Measurements from ENCODE around the gene NEUROD6. TPM values are rescaled to one million over a fixed set of nuclear protein-coding genes. Genes with fewer than 3 reads are reported as not detected.

The NEUROD6 gene
- total RNA-seq, 1 experiment from 2014 or later, result not detected

DNA sequence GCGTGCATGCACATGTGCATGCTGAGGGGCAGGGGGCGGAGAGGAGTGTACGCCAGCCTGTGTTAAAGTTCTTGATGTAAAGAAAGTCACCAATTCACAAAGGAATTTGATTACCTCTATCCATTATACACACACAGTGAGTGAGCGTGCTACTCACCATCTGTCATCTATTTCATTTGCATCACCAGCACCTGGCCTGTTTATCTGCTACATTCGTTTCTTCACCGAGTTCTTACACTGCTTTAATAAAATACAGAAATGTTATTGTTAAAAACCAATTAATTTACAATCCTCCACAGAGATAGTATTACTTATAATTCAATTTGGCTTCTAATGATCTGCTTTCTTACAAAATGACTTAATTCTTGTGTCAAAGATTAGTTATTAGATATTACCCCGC, 32.6 kb downstream of the NEUROD6 start:
- no TSS peak for BruUV-seq (replicated peaks)
- no peak overlapping the region for H3K4me3 ChIP-seq (ENCODE audit: low read depth in 2 of 2, low read length in 2 of 2)
- DNase-seq (ENCODE audit: low read depth, low spot score) (no peak), ATAC-seq (no peak)
- intact Hi-C loops (cut with micrococcal nuclease; ENCODE audit: unreplicated experiment), result no loop called here
- in situ Hi-C loops (cut with HindIII; ENCODE audit: low pct_unique_long_range_greater_than_20kb, low sequenced_read_pairs), result no loop called here
- CTCF ChIA-PET, result interaction anchor here (0.5 kb wide), 1 partner anchor 123 kb away, joined by 3 read pairs; no protein-coding TSS in a partner anchor
- H3K9me3 ChIP-seq (ENCODE audit: control insufficient read depth, insufficient read depth, low read depth, low read length), result no peaks in the 10 kb centered on the region
- POLR2A ChIA-PET, result no interaction called here
- TF ChIP-seq, protein P1, sequence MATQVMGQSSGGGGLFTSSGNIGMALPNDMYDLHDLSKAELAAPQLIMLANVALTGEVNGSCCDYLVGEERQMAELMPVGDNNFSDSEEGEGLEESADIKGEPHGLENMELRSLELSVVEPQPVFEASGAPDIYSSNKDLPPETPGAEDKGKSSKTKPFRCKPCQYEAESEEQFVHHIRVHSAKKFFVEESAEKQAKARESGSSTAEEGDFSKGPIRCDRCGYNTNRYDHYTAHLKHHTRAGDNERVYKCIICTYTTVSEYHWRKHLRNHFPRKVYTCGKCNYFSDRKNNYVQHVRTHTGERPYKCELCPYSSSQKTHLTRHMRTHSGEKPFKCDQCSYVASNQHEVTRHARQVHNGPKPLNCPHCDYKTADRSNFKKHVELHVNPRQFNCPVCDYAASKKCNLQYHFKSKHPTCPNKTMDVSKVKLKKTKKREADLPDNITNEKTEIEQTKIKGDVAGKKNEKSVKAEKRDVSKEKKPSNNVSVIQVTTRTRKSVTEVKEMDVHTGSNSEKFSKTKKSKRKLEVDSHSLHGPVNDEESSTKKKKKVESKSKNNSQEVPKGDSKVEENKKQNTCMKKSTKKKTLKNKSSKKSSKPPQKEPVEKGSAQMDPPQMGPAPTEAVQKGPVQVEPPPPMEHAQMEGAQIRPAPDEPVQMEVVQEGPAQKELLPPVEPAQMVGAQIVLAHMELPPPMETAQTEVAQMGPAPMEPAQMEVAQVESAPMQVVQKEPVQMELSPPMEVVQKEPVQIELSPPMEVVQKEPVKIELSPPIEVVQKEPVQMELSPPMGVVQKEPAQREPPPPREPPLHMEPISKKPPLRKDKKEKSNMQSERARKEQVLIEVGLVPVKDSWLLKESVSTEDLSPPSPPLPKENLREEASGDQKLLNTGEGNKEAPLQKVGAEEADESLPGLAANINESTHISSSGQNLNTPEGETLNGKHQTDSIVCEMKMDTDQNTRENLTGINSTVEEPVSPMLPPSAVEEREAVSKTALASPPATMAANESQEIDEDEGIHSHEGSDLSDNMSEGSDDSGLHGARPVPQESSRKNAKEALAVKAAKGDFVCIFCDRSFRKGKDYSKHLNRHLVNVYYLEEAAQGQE (IDR thresholded peaks at IDR 0.05; ENCODE audit: insufficient read depth in 1 of 2, low read depth in 2 of 2, low read length in 1 of 2), result no peak
- TF ChIP-seq, protein P2, sequence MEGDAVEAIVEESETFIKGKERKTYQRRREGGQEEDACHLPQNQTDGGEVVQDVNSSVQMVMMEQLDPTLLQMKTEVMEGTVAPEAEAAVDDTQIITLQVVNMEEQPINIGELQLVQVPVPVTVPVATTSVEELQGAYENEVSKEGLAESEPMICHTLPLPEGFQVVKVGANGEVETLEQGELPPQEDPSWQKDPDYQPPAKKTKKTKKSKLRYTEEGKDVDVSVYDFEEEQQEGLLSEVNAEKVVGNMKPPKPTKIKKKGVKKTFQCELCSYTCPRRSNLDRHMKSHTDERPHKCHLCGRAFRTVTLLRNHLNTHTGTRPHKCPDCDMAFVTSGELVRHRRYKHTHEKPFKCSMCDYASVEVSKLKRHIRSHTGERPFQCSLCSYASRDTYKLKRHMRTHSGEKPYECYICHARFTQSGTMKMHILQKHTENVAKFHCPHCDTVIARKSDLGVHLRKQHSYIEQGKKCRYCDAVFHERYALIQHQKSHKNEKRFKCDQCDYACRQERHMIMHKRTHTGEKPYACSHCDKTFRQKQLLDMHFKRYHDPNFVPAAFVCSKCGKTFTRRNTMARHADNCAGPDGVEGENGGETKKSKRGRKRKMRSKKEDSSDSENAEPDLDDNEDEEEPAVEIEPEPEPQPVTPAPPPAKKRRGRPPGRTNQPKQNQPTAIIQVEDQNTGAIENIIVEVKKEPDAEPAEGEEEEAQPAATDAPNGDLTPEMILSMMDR (IDR thresholded peaks at IDR 0.05), result no peak
- TF ChIP-seq POLR2AphosphoS5 (IDR thresholded peaks at IDR 0.05; ENCODE audit: low read depth, low read length), result no peak
- no peak for TF ChIP-seq SIN3A (IDR thresholded peaks at IDR 0.05; ENCODE audit: borderline replicate concordance, insufficient read depth, low read depth, low read length)
- no peak for TF ChIP-seq TCF7L2 (IDR thresholded peaks at IDR 0.05; ENCODE audit: low read depth, low read length)
- H3K36me3 ChIP-seq (ENCODE audit: control insufficient read depth, insufficient read depth, low read length), result no peaks in the 10 kb centered on the region
- peaks cover 7% of the 10 kb centered on the region for H3K27me3 ChIP-seq (ENCODE audit: control insufficient read depth, insufficient read depth, low read length)
- no peaks in the 10 kb centered on the region for H3K4me1 ChIP-seq (ENCODE audit: control insufficient read depth, insufficient read depth, low read length)
- no peak overlapping the region for H3K27ac ChIP-seq (ENCODE audit: low read length)

GRCh38 chr7:31305260-31305659, 35.3 kb downstream of the NEUROD6 start:
- TF ChIP-seq, protein P2 (IDR thresholded peaks at IDR 0.05), result no peak
- TF ChIP-seq, protein P1 (IDR thresholded peaks at IDR 0.05; ENCODE audit: insufficient read depth in 1 of 2, low read depth in 2 of 2, low read length in 1 of 2), result no peak
- TF ChIP-seq POLR2AphosphoS5 (IDR thresholded peaks at IDR 0.05; ENCODE audit: low read depth, low read length) (no peak), TCF7L2 (IDR thresholded peaks at IDR 0.05; ENCODE audit: low read depth, low read length) (no peak), SIN3A (IDR thresholded peaks at IDR 0.05; ENCODE audit: borderline replicate concordance, insufficient read depth, low read depth, low read length) (no peak)
- Histone ChIP-seq H3K4me3 (ENCODE audit: low read depth in 2 of 2, low read length in 2 of 2) (no peak overlapping the region), H3K27me3 (ENCODE audit: control insufficient read depth, insufficient read depth, low read length) (peaks cover 4% of the 10 kb centered on the region), H3K9me3 (ENCODE audit: control insufficient read depth, insufficient read depth, low read depth, low read length) (no peaks in the 10 kb centered on the region), H3K4me1 (ENCODE audit: control insufficient read depth, insufficient read depth, low read length) (no peaks in the 10 kb centered on the region), H3K27ac (ENCODE audit: low read length) (no peak overlapping the region), H3K36me3 (ENCODE audit: control insufficient read depth, insufficient read depth, low read length) (no peaks in the 10 kb centered on the region)
- no peak for ATAC-seq
- in situ Hi-C loops (cut with HindIII; ENCODE audit: low pct_unique_long_range_greater_than_20kb, low sequenced_read_pairs), result no loop called here
- BruUV-seq (replicated peaks), result no TSS peak
- no peak for DNase-seq (ENCODE audit: low read depth, low spot score)
- intact Hi-C loops (cut with micrococcal nuclease; ENCODE audit: unreplicated experiment), result no loop called here
- ChIA-PET CTCF (no interaction called here), POLR2A (no interaction called here)

All from Panc1 (cell line).